ENCODE results near the gene APMAP. TPM values are rescaled to one million over a fixed set of nuclear protein-coding genes. Genes with fewer than 3 reads are reported as not detected.

APMAP gene
- total and polyA plus RNA-seq, 3 donors from 2014 or later, result 92.3 to 135 (median 105) TPM

GRCh38 chr20:25025091-25025861, 32.7 kb upstream of the APMAP start:
- WGBS, 2 donors, result 55 to 70% methylated on average over 13 to 14 of the region's 14 CpGs
- H3K4me3 ChIP-seq, result no peak overlapping the region
- DNase-seq, result no peak
- TF ChIP-seq CTCF (IDR thresholded peaks at IDR 0.05) (no peak), POLR2A (IDR thresholded peaks at IDR 0.05) (no peak)
- H3K27me3 ChIP-seq, result no peaks in the 10 kb centered on the region
- peaks cover 26% of the 10 kb centered on the region for H3K4me1 ChIP-seq
- H3K9me3 ChIP-seq, result no peaks in the 10 kb centered on the region
- H3K27ac ChIP-seq, result peak overlapping the region in 1 of 2 donors; percentile 19
- intact Hi-C loops (cut with DNase I; ENCODE audit: low total_unique reads), result no loop called here
- H3K36me3 ChIP-seq (ENCODE audit: low read depth, missing control alignments), result no peaks in the 10 kb centered on the region

- Histone ChIP-seq H3K36me3 (ENCODE audit: low read depth, missing control alignments) (no peaks in the 10 kb centered on the region), H3K4me1 (peaks cover 26% of the 10 kb centered on the region), H3K27ac (no peak overlapping the region), H3K9me3 (no peaks in the 10 kb centered on the region), H3K27me3 (no peaks in the 10 kb centered on the region), H3K4me3 (no peak overlapping the region)
- no peak for TF ChIP-seq CTCF (IDR thresholded peaks at IDR 0.05)
- no peak for TF ChIP-seq POLR2A (IDR thresholded peaks at IDR 0.05)
- DNase-seq, result no peak
- intact Hi-C loops (cut with DNase I; ENCODE audit: low total_unique reads), result no loop called here
- WGBS, 2 donors, result 91 to 100% methylated on average over 1 to 4 of the region's 4 CpGs
Measured at GRCh38 chr20:25024171-25024570, 31.6 kb upstream of the APMAP start.

- DNase-seq, result no peak
- 60 to 84% methylated on average over 9 to 10 of the region's 10 CpGs for WGBS, 2 donors
- Histone ChIP-seq H3K27me3 (no peaks in the 10 kb centered on the region), H3K36me3 (ENCODE audit: low read depth, missing control alignments) (no peaks in the 10 kb centered on the region), H3K27ac (no peak overlapping the region), H3K4me1 (peaks cover 26% of the 10 kb centered on the region), H3K4me3 (no peak overlapping the region), H3K9me3 (no peaks in the 10 kb centered on the region)
- intact Hi-C loops (cut with DNase I; ENCODE audit: low total_unique reads), result no loop called here
- TF ChIP-seq POLR2A (IDR thresholded peaks at IDR 0.05) (no peak), CTCF (IDR thresholded peaks at IDR 0.05) (no peak)
Measured at GRCh38 chr20:25023356-25023755, 30.8 kb upstream of the APMAP start.

- WGBS, 2 donors, result 55 to 58% methylated on average over 8 to 11 of the region's 11 CpGs
- no peak overlapping the region for H3K4me3 ChIP-seq
- no peak overlapping the region for H3K27ac ChIP-seq
- H3K9me3 ChIP-seq, result no peaks in the 10 kb centered on the region
- H3K27me3 ChIP-seq, result no peaks in the 10 kb centered on the region
- peaks cover 26% of the 10 kb centered on the region for H3K4me1 ChIP-seq
- no peak for TF ChIP-seq POLR2A (IDR thresholded peaks at IDR 0.05)
- no peak for TF ChIP-seq CTCF (IDR thresholded peaks at IDR 0.05)
- no peaks in the 10 kb centered on the region for H3K36me3 ChIP-seq (ENCODE audit: low read depth, missing control alignments)
- intact Hi-C loops (cut with DNase I; ENCODE audit: low total_unique reads), result no loop called here
- DNase-seq, result peak; percentile 54
Measured at GRCh38 chr20:25022680-25023079, 30.1 kb upstream of the APMAP start.

- Histone ChIP-seq H3K27ac (no peak overlapping the region), H3K36me3 (ENCODE audit: low read depth, missing control alignments) (no peaks in the 10 kb centered on the region), H3K9me3 (no peaks in the 10 kb centered on the region), H3K4me1 (peaks cover 26% of the 10 kb centered on the region), H3K4me3 (no peak overlapping the region), H3K27me3 (no peaks in the 10 kb centered on the region)
- intact Hi-C loops (cut with DNase I; ENCODE audit: low total_unique reads), result no loop called here
- WGBS, 2 donors, result 85 to 96% methylated on average over 6 of the region's 6 CpGs
- TF ChIP-seq POLR2A (IDR thresholded peaks at IDR 0.05), result no peak
- no peak for TF ChIP-seq CTCF (IDR thresholded peaks at IDR 0.05)
- no peak for DNase-seq
Measured at GRCh38 chr20:25021336-25021735, 28.8 kb upstream of the APMAP start.

Data from testis (tissue), 3 donors.